Measurements from ENCODE around the gene BOD1.

Gene BOD1

DNA sequence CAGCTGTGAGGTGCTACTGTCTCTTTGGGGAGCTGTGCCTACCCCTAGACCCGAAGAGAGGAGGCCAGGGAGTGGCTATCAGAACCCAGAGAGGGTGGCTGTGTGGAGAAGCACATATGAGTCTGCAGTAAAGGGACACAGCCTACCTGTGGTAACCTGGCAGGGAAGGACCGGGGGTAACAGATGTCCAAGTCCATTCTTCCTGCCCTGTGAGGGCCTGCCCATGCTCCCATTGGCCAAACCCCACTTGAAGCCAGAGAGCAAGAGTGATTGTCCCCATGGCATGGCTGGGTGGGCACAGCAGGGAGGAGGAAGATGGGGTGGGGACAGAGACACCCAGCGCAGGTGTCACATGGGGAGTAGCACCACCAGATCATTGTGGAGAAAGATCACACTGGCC lies 39.3 kb downstream of the BOD1 start:
- no peak for DNase-seq (ENCODE audit: low read depth)

DNA sequence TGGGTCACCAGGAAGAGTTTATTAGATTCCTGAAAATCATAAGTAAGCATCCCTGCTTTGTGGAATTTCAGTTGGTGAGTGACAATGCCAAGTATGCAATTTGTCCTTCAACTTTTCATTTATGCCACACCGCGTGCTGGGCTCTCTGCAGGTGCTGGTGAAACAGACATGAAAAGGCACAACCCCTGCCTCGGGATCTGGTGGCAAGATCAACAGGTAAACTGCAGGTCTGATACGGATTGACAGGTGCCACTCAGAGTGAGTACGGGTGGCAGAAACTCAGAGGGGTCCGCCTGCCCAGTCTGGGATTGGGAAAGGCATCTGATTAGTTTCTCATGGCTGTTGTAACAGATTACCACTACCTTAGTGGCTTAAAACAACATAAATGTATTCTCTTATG lies 40.5 kb downstream of the BOD1 start:
- no peak for DNase-seq (ENCODE audit: low read depth)

DNA sequence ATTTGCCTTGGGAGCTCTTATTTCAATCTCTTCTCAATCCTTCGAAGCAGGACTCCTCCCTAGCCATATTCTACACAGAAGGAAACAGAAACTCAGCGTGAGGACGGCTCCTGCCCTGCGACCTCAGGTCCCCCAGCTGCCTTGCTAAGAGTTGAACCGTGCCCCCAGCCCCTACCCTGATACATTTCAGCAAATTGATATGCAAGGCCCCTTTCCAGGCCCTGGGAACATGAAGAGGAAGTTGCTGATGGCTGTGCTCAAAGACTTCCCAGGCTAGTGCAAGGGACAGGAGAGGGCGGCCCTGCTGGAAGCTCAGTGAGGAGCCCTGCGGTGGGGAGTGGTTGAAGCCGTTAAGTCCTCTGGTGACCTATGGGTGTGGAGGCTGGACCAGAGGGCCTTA lies 41.5 kb downstream of the BOD1 start:
- DNase-seq (ENCODE audit: low read depth), result no peak

DNA sequence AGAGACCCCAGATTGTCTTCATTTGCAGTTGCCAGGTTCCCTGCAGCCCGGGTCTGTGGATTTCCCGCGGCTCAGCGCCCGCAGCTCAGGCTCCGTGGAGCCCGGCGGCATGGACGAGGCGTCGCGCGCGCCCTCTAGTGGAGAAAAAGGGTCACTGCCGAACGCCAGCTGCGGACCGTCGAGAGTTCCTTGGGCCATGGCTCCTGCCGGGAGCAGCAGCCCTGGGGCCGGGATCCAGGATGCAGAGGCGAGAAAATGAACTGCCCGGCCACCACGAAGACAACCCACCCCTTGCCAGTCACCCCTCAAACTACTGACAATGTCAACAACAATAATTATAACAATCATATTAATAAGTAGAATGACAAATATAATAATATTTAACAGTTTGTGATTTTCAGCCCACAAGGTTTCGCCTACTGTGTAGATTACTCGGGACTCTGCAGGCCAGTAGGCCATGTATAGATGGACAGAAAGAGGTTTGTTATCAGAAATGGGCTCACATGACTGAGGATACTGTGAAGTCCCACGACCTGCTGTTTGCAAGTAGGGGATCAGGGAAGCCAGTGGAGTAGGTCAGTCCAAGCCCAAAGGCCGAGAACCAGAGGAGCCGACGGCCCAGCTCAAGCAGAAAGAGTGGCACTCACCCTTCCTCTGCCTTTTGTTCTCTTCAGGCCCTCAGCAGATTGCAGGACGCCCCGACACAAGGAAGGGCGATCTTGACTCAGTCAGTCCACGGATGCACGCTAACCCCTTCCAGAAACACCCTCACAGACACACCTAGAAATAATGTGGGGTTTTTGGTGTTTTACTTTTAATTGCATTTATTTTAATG lies 43.1 kb downstream of the BOD1 start:
- peak; percentile 45 for DNase-seq (ENCODE audit: low read depth)

DNA sequence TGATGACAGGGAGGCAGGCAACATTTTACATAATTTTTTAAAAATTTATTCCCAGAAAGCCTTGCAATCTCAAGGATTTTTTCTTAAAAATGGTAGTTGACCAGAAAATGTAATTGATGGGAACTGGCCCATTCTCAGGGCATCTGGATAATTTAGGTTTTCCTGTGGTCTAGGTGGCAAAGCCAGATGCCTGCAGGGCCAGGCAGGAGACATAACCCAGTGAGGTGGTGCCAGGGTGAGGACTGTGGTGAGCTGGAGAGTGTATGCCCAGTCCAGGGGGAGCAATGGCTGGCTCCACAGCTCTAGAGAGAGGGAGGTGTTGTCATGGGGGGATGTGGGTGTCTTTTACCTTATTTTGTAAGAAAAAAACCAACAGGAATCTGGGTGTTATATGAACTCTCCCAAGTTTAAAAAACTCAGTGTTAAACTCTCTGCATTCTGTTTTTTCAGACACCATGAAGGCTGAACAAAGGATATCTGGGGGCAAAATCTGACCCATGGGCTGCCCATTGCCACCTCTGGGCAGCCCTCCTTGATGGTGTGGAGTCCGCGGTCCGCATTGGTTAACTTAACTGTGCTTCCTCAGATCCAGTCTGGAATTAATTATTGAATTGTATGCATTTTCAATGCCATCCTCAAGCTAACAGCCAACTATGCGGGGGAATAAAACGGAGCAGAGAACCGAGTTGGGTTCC lies 43.9 kb downstream of the BOD1 start:
- no peak for DNase-seq (ENCODE audit: low read depth)

DNA sequence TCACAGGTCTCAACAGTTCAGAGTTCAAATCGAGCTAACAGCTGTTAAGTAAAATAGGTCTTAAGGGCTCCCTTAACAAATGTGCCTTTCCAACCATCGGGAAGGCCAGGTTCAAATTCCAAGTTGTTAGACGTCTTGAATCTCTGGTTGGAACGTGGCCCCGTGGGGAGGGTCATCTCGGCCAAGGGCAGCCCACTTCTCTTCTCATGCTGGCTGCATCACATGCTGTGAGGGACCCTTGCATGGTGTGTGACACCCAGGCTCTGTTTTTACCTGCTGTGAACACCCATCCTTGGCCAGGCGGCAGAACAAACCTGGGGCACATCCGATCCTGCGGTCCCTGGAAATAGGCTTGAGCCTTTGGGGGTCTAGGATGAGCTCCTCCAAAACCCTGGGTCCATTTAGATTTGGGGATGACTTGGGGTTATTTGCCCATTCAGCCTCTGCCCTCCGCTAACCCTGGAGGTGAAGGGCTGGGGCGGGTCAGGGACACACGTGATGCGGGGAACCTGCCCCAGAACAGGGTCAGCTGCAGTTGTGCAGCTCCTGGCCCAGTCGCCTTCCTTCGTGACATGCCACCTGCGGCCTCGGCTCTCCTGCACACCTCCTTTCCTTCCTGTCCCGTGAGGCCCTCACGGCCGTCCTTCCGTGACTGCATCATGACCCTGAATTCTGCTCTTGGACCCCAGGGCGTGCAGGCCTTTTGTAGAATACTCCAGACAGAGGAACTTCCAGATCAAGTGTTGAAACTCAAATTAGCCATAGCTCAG lies 45.9 kb downstream of the BOD1 start:
- no peak for DNase-seq (ENCODE audit: low read depth)

DNA sequence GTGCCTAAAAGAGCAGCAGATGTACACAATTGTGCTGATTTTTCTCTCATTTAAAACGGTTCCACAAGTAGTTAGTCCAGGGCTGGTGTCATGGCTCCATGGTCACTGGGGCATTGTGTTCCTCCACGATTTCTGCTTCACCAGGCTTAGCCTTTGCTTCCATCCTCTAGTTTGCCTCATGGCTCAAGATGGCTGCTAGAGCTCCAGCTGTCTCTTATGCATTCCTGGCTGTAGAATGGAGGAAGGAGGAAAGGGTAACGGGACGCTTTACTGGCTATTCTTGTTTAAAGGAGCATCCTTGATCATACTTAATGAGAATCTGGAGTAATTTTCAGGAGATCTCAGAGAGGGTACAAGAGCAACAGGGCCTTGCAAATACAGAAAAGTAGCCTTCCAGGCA lies 47.7 kb downstream of the BOD1 start:
- DNase-seq (ENCODE audit: low read depth), result no peak

DNA sequence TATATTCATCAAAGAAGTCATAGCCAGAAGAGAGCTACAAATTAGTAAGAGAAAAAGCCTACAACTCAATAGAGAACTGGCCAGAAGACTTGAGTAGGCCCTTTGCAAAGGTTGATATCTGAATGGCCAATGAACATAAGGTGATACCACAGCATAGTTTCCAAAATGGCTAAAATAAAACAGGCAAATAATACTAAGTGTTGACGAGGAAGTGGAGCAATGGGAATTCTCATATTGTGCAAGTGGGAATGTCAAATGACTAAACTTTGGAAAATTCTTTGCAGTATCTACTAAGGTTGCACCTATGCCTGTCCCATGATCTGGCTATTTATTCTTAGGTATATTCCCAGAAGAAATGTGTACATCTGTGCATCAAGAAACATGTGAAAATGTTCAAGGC lies 48.3 kb downstream of the BOD1 start:
- no peak for DNase-seq (ENCODE audit: low read depth)

DNA sequence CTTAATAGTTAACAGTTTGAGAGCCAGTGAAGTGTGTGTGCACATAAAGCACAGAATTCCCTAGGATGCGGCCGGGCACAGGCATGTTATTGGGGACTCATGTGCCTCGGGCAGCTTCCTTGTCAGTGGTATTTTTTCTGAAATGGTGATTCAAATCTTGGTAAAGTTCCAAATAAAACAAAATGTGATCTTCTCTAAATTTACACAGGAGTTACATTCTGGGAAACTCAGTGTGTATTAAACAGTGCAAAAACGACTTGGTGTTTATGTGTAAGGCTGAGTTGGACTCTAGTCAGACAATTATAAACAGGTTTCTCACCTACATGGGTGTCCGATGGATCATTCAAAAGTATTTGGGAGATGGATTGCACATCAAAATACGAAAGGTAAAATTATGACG lies 48.9 kb downstream of the BOD1 start:
- DNase-seq (ENCODE audit: low read depth), result no peak

DNA sequence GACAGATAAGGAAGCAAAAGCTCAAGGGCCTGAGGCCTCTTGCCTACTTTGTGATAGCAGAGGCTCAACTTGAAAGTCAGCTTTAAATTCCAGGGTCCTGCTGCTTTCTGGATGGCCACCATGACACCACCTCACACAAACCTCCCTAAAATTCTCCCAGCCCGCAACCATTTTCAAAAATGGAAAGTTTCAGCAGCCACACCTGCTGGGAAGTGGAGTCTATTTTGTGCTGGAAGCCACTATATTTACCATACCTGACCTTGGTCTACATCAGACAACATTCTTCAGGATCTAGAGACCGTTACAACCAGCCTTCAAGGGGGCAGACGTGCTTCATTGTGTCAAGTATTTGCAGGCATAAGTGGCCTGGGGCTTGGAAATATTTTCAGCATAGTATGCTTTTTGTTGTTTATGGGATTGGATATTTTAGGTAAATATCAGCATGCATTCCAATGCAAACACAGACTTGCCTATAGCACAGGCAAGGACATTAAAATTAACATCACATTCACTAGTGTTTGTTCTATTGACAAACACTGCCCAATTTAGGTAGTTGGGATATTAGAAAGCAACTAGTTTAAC lies 50.9 kb downstream of the BOD1 start:
- DNase-seq (ENCODE audit: low read depth), result no peak

DNA sequence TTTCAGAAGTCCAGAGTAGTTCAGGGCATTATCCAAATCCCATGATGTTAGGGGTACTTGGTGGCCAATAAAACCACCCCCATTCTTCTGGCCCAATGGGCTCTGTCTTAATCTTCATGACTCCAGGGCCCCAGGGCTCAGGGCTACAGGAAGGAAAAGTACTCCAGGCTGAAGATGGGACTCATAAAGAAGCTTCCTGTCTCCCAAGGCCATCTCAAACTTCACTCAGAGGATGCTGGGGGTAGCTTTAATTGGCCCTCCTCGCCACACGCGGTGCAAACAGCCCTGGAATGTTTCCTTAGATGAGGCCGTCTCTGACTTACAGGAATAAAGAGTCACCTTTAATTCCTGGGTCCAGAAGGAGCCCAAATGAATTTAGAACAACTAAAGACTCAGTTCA lies 52.3 kb downstream of the BOD1 start:
- DNase-seq (ENCODE audit: low read depth), result no peak

DNA sequence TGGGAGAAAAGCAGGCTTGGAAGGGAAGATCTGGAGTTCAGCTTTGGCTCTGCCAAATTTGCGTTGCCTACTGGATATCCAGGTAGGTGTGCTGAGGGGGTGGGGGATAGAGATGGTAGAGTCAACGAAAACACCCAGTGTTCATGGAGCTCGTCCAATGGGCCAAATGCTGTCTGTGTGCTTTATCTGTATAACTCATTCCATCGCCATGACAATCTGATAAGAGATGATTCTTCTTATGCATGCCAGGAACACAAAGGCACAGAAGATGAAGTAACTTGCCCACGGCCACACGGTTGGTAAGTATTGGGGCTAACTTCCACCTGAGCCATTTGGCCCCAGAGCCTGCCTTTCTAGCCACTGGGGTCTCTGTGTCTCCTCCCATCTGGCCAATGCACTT lies 53.2 kb downstream of the BOD1 start:
- no peak for DNase-seq (ENCODE audit: low read depth)

DNA sequence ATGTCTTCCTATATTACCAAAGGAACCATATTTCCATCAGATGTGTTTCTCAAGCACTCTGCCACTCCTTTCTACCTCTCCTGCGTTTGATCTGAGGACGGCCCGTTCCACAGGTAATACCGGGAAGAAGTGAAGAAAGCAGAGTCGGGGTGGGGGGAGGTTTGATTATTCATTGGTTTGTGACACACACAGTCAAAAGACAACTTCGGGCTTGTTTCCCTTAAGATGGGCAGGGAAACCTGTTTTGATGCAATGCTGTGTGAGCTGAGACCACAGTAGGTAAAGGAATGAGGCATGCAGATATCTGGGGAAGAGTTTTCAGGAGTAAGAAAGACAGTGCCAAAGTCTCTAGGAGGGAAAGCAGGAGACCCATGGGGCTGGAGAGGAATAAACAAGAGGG lies 54.0 kb downstream of the BOD1 start:
- no peak for DNase-seq (ENCODE audit: low read depth)

Measured in stimulated activated CD8-positive, alpha-beta memory T cell treated with anti-CD3 and anti-CD28 coated beads, Interleukin-4, amount 100 ng/mL, for 24 hours (primary cell).